ENCODE data around the gene CDH4. TPM values are rescaled to one million over a fixed set of nuclear protein-coding genes. Genes with fewer than 3 reads are reported as not detected.

Gene CDH4
- total and polyA plus RNA-seq, 9 of the 15 experiments (the other 6 are each of a cell fraction or from before 2014, with no cell fraction given): 0.04 TPM; not detected in 8

DNA sequence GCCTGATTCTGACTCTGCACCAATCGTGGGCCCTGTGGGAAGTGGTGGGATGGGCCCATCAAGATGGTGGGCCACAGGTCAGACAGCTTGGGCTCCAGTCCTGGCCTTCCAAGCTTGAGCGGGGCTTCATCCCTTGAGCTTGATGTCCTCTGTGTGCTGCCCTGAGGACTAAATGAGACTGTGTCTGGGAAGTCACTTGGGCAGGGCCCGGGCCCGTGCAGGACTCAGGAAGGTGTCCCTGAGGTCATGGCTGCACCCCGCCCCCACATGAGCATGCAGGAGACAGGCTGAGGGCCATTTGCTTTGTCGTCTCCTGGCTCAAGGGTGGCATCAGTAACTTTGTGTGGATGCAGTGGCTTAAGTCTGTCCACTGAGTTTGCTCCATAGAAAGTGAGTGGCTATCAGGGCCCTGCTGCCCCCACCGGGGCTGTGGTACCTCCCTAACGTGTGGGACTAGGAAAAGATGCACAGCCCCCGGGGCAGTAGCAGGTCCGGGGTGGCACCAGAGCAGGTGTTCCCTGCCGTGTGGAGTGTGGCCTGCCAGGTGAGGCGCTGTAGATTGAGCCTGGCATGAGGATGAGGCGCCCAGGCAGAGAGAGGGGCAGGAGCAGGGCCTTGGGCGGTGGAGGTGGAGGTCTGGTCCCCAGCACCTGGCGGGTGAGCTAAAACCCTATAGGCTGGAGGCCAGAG, 515.0 kb downstream of the CDH4 start:
- BruUV-seq (replicated peaks): no TSS peak
- no peak overlapping the region for H3K4me3 ChIP-seq
- H3K79me2 ChIP-seq (ENCODE audit: control insufficient read depth, insufficient read depth, low read length): no peaks in the 10 kb centered on the region
- ATAC-seq (no peak), FAIRE-seq (no peak), DNase-seq (ENCODE audit: extremely low read depth in 1 of 4, low spot score in 3 of 4) (no peak)
- under 1% methylated on average over 14 of the region's 15 CpGs for WGBS (ENCODE audit: insufficient coverage, low coverage, missing lambda C conversion rate)
- H3K4me1 ChIP-seq (replicated peaks in 1 of 2; ENCODE audit: control insufficient read depth in 2 of 2, insufficient read depth in 2 of 2, low read length in 2 of 2): no peaks in the 10 kb centered on the region
- H3K9ac ChIP-seq (ENCODE audit: insufficient read depth in 1 of 2, low read depth in 2 of 2, low read length in 2 of 2): no peak overlapping the region
- H3K4me2 ChIP-seq (ENCODE audit: insufficient read depth, low read length): no peak overlapping the region
- in situ Hi-C loops (cut with MboI) (no loop called here), intact Hi-C loops (cut with micrococcal nuclease) (no loop called here)
- H3K27me3 ChIP-seq (ENCODE audit: control insufficient read depth in 2 of 2, insufficient read depth in 2 of 2, low read length in 2 of 2): peaks cover 19 to 59% of the 10 kb centered on the region in 2 experiments
- H3K36me3 ChIP-seq (ENCODE audit: control insufficient read depth, insufficient read depth, low read length): no peaks in the 10 kb centered on the region
- H4K20me1 ChIP-seq (replicated peaks; ENCODE audit: control insufficient read depth, insufficient read depth, low read length): peaks cover 5% of the 10 kb centered on the region
- POLR2A ChIA-PET: interaction anchor here (0.7 kb wide), 2 partner anchors 9 to 11 kb away, joined by 3 read pairs; no protein-coding TSS in a partner anchor
- H2AFZ ChIP-seq (ENCODE audit: low read depth, low read length): no peak overlapping the region
- no peaks in the 10 kb centered on the region for H3K9me3 ChIP-seq (replicated peaks; ENCODE audit: control insufficient read depth, insufficient read depth, low read depth, low read length)
- CTCF ChIA-PET (ENCODE audit: low intra/inter-chr PET ratio): no interaction called here
- no peak overlapping the region for H3K27ac ChIP-seq (ENCODE audit: extremely low read depth, low read depth, low read length)
- no peak for TF ChIP-seq ZNF311 (CRISPR knock-in tag; IDR thresholded peaks at IDR 0.05)
- no peaks in the 10 kb centered on the region for H3K9me1 ChIP-seq (ENCODE audit: control insufficient read depth, insufficient read depth, low read length)

- Histone ChIP-seq H3K27me3 (ENCODE audit: control insufficient read depth in 2 of 2, insufficient read depth in 2 of 2, low read length in 2 of 2) (peaks cover 18 to 54% of the 10 kb centered on the region in 2 experiments), H4K20me1 (replicated peaks; ENCODE audit: control insufficient read depth, insufficient read depth, low read length) (peaks cover 5% of the 10 kb centered on the region; the same call in 1 of the 2 replicates), H2AFZ (ENCODE audit: low read depth, low read length) (no peak overlapping the region), H3K27ac (ENCODE audit: extremely low read depth, low read depth, low read length) (no peak overlapping the region), H3K36me3 (ENCODE audit: control insufficient read depth, insufficient read depth, low read length) (no peaks in the 10 kb centered on the region), H3K9ac (ENCODE audit: insufficient read depth in 1 of 2, low read depth in 2 of 2, low read length in 2 of 2) (no peak overlapping the region), H3K9me1 (ENCODE audit: control insufficient read depth, insufficient read depth, low read length) (no peaks in the 10 kb centered on the region), H3K4me1 (replicated peaks in 1 of 2; ENCODE audit: control insufficient read depth in 2 of 2, insufficient read depth in 2 of 2, low read length in 2 of 2) (no peaks in the 10 kb centered on the region; a peak in 1 of 5 replicates), H3K4me3 (no peak overlapping the region), H3K9me3 (replicated peaks; ENCODE audit: control insufficient read depth, insufficient read depth, low read depth, low read length) (no peaks in the 10 kb centered on the region), H3K4me2 (ENCODE audit: insufficient read depth, low read length) (no peak overlapping the region), H3K79me2 (ENCODE audit: control insufficient read depth, insufficient read depth, low read length) (no peaks in the 10 kb centered on the region)
- CTCF ChIA-PET (ENCODE audit: low intra/inter-chr PET ratio): no interaction called here
- intact Hi-C loops (cut with micrococcal nuclease) (no loop called here), in situ Hi-C loops (cut with MboI) (no loop called here)
- 1% methylated on average over 14 of the region's 14 CpGs for WGBS (ENCODE audit: insufficient coverage, low coverage, missing lambda C conversion rate)
- no peak for ATAC-seq
- POLR2A ChIA-PET: interaction anchor here (0.6 kb wide), 1 partner anchor 39 kb away, joined by 3 read pairs; no protein-coding TSS in a partner anchor
- BruUV-seq (replicated peaks): no TSS peak
- no peak for DNase-seq (ENCODE audit: extremely low read depth in 1 of 4, low spot score in 3 of 4)
- FAIRE-seq: no peak
- TF ChIP-seq ZNF318 (IDR thresholded peaks at IDR 0.05; ENCODE audit: borderline replicate concordance in 1 of 2, low read depth in 1 of 2) (no peak), PTRF (tag; IDR thresholded peaks at IDR 0.05) (no peak), HDGF (IDR thresholded peaks at IDR 0.05) (no peak), MCM7 (IDR thresholded peaks at IDR 0.05) (no peak), PYGO2 (tag; IDR thresholded peaks at IDR 0.05) (no peak)
Observed at GRCh38 chr20:61767761-61768494, 515.9 kb downstream of the CDH4 start.
